ENCODE results near the gene FADS6. TPM values are rescaled to one million over a fixed set of nuclear protein-coding genes. Genes with fewer than 3 reads are reported as not detected.

The FADS6 gene
- total and polyA plus RNA-seq, 2 of the 13 experiments (the other 11 are each of a cell fraction or from before 2014, with no cell fraction given), result 0.11 TPM

GRCh38 chr17:74836691-74837467, 56.6 kb downstream of the FADS6 start:
- ATAC-seq, result no peak
- whole genome bisulfite sequencing (ENCODE audit: low lambda C conversion rate), result 99% methylated on average over 19 of the region's 19 CpGs
- intact Hi-C loops (cut with micrococcal nuclease; ENCODE audit: unreplicated experiment) (no loop called here), in situ Hi-C loops (cut with HindIII; ENCODE audit: extremely low pct_ligation_motif_present, low pct_unique_long_range_greater_than_20kb) (no loop called here)
- Histone ChIP-seq H3K9me3 (ENCODE audit: low read length) (no peaks in the 10 kb centered on the region), H3K4me1 (ENCODE audit: insufficient read depth, low read length) (peaks cover 14% of the 10 kb centered on the region), H3K4me2 (ENCODE audit: low read depth, low read length) (no peak overlapping the region), H2AFZ (ENCODE audit: low read length) (no peak overlapping the region), H3K27me3 (ENCODE audit: control insufficient read depth in 1 of 2, insufficient read depth in 2 of 2, low read length in 2 of 2) (no peaks in the 10 kb centered on the region), H3K9ac (ENCODE audit: insufficient read depth, low read depth, low read length) (no peak overlapping the region), H4K20me1 (ENCODE audit: insufficient read depth, low read length) (no peaks in the 10 kb centered on the region), H3K36me3 (replicated peaks in 1 of 2; ENCODE audit: control insufficient read depth in 1 of 2, insufficient read depth in 2 of 2, low read length in 2 of 2) (peaks cover 3% of the 10 kb centered on the region in 2 experiments; a peak in 1 of 5 replicates), H3K4me3 (replicated peaks in 1 of 3; ENCODE audit: insufficient read depth in 1 of 3, low read depth in 2 of 3, low read length in 3 of 3) (no peak overlapping the region), H3K79me2 (ENCODE audit: insufficient read depth, low read length) (no peaks in the 10 kb centered on the region), H3K27ac (ENCODE audit: extremely low read length, insufficient read depth, low read length) (no peak overlapping the region)
- TF ChIP-seq CREBL2 (CRISPR knock-in tag; IDR thresholded peaks at IDR 0.05; ENCODE audit: borderline replicate concordance) (no peak), HNRNPH1 (optimal IDR thresholded peaks at IDR 0.05; ENCODE audit: low read depth, low read length) (no peak), ZBTB1 (CRISPR knock-in tag; IDR thresholded peaks at IDR 0.05; ENCODE audit: borderline replicate concordance) (no peak), ZNF136 (CRISPR knock-in tag; IDR thresholded peaks at IDR 0.05; ENCODE audit: low read depth) (no peak), BRF2 (CRISPR knock-in tag; IDR thresholded peaks at IDR 0.05) (no peak), ZNF790 (CRISPR knock-in tag; IDR thresholded peaks at IDR 0.05; ENCODE audit: borderline replicate concordance) (no peak), ZNF772 (CRISPR knock-in tag; IDR thresholded peaks at IDR 0.05) (no peak), ZHX2 (IDR thresholded peaks at IDR 0.05; ENCODE audit: low read depth) (no peak), ZHX2 (CRISPR knock-in tag; IDR thresholded peaks at IDR 0.05; ENCODE audit: borderline replicate concordance) (no peak), GATAD2A (CRISPR knock-in tag; IDR thresholded peaks at IDR 0.05) (no peak)
- BruUV-seq (replicated peaks), result no TSS peak
- ChIA-PET POLR2A (no interaction called here), CTCF (ENCODE audit: low intra/inter-chr PET ratio, low total read pairs) (no interaction called here)
- no peak for FAIRE-seq
- no peak for DNase-seq (ENCODE audit: low spot score)
